A673 (cell line): ENCODE results near the gene TSPAN2. TPM values are rescaled to one million over a fixed set of nuclear protein-coding genes. Genes with fewer than 3 reads are reported as not detected.

ENCODE experiments used
- BruUV-seq: library from RNA; stranded (reverse); fragments of 400-500 nt; replicated peaks from 2 replicates; lab custom pipeline; 2021; lab: Mats Ljungman, UMichigan
- CTCF ChIA-PET: fragments of 300-600 bp; sonication (Branson Sonifier 250); formaldehyde crosslinking; loops from one replicate; lab custom pipeline; 2022; ENCODE audit warnings: antibody characterized with exemption; lab: Charles Lee
- POLR2A ChIA-PET: fragments of 300-600 bp; sonication (Branson Sonifier 250); formaldehyde crosslinking; loops from one replicate; lab custom pipeline; 2022; ENCODE audit warnings: antibody characterized with exemption; ENCODE audit not compliant: low non-redundant PET; lab: Charles Lee
- DNase-seq: peaks from one replicate; pipeline ENCODE4 v3.0.0-alpha.2; 2015; ENCODE audit warnings: low spot score
- H3K27ac ChIP-seq: fragments of 200-600 bp; sonication (generic); 2 replicates; pipeline ENCODE4 v1.5.1; 2016; ENCODE audit warnings: mixed run types, low read depth, mild to moderate bottlenecking, mixed read lengths, antibody characterized with exemption, low read length; ENCODE audit not compliant: poor library complexity, severe bottlenecking
- H3K27me3 ChIP-seq: fragments of 200-600 bp; sonication (generic); replicated peaks from 2 replicates; pipeline ENCODE4 v1.6.1; 2017; ENCODE audit warnings: mixed run types, low read depth, mild to moderate bottlenecking, mixed read lengths, antibody characterized with exemption, low read length; ENCODE audit not compliant: insufficient read depth, poor library complexity
- H3K36me3 ChIP-seq: fragments of 200-600 bp; sonication (generic); 2 replicates; pipeline ENCODE4 v1.6.1; 2016; ENCODE audit warnings: mixed run types, mild to moderate bottlenecking, mixed read lengths, antibody characterized with exemption, low read length; ENCODE audit not compliant: insufficient read depth, poor library complexity, severe bottlenecking
- H3K4me1 ChIP-seq: fragments of 200-600 bp; sonication (generic); 2 replicates; pipeline ENCODE4 v1.6.1; 2017; ENCODE audit warnings: mixed run types, mild to moderate bottlenecking, mixed read lengths, antibody characterized with exemption, low read length; ENCODE audit not compliant: insufficient read depth, poor library complexity, severe bottlenecking
- H3K4me3 ChIP-seq: fragments of 200-600 bp; sonication (generic); 2 replicates; pipeline ENCODE4 v1.5.1; 2016; ENCODE audit warnings: low read depth, mixed run types, mild to moderate bottlenecking, mixed read lengths, low read length; ENCODE audit not compliant: poor library complexity, severe bottlenecking
- H3K9me3 ChIP-seq: fragments of 200-600 bp; sonication (generic); 2 replicates; pipeline ENCODE4 v1.6.1; 2016; ENCODE audit warnings: mixed run types, low read depth, mild to moderate bottlenecking, mixed read lengths, antibody characterized with exemption, low read length; ENCODE audit not compliant: poor library complexity, severe bottlenecking
- EZH2 ChIP-seq: fragments of 200-600 bp; sonication (generic); IDR thresholded peaks from 2 replicates; pipeline ENCODE4 v1.6.1; 2017; ENCODE audit warnings: borderline replicate concordance, low read depth, mild to moderate bottlenecking, mixed read lengths, antibody characterized with exemption, low read length; ENCODE audit not compliant: poor library complexity, severe bottlenecking
- intact Hi-C: fragments of 100-400 bp; cut with micrococcal nuclease; formaldehyde crosslinking; loops from one replicate; pipeline ENCODE4 v1.10.0; 2022; ENCODE audit not compliant: unreplicated experiment
- total RNA-seq: library from RNA; stranded (reverse); gene quantifications from 2 replicates; pipeline ENCODE4 v1.2.3, GENCODE V29; 2021
- TF ChIP-seq, protein P1 (sequence below): fragments of 300-800, 200-600 bp; sonication (generic); conservative IDR thresholded peaks from 2 replicates; pipeline ENCODE4 v1.5.1; 2017; ENCODE audit warnings: low read depth, mild to moderate bottlenecking, antibody characterized with exemption, low read length, moderate library complexity, mixed read lengths

Gene TSPAN2
- total RNA-seq, 1 experiment from 2014 or later: 2.8 TPM

DNA sequence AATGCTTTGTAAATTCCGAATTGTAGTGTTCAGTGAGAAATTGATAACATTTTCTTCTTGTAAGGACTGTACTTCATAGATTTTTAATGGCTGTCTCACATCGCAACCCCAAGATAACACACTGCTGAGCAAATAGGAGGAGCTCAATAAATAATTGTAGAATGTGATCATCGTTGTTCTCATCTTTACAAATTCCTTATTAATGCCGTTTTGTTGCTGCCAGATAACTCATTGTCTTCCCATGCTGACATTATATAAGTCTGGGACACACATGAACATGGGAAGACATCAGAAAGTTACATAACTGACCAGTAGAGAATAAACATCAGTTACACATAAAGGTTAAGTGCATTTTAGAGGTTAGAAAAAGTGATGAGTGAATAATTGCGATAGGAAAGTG is 46.4 kb upstream of the TSPAN2 start:
- Histone ChIP-seq H3K4me3 (no peak overlapping the region), H3K36me3 (no peaks in the 10 kb centered on the region), H3K9me3 (no peaks in the 10 kb centered on the region), H3K4me1 (no peaks in the 10 kb centered on the region), H3K27me3 (peaks cover 4% of the 10 kb centered on the region), H3K27ac (no peak overlapping the region)
- BruUV-seq: no TSS peak
- ChIA-PET POLR2A (no interaction called here), CTCF (interaction anchor here (4.2 kb wide), 1 partner anchor 460 kb away, joined by 42 read pairs; no protein-coding TSS in a partner anchor)
- TF ChIP-seq EZH2: no peak
- TF ChIP-seq, protein P1, sequence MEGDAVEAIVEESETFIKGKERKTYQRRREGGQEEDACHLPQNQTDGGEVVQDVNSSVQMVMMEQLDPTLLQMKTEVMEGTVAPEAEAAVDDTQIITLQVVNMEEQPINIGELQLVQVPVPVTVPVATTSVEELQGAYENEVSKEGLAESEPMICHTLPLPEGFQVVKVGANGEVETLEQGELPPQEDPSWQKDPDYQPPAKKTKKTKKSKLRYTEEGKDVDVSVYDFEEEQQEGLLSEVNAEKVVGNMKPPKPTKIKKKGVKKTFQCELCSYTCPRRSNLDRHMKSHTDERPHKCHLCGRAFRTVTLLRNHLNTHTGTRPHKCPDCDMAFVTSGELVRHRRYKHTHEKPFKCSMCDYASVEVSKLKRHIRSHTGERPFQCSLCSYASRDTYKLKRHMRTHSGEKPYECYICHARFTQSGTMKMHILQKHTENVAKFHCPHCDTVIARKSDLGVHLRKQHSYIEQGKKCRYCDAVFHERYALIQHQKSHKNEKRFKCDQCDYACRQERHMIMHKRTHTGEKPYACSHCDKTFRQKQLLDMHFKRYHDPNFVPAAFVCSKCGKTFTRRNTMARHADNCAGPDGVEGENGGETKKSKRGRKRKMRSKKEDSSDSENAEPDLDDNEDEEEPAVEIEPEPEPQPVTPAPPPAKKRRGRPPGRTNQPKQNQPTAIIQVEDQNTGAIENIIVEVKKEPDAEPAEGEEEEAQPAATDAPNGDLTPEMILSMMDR: no peak
- intact Hi-C loops: no loop called here
- DNase-seq: no peak

- no peaks in the 10 kb centered on the region for H3K4me1 ChIP-seq
- intact Hi-C loops: no loop called here
- DNase-seq: no peak
- no peak overlapping the region for H3K4me3 ChIP-seq
- H3K27me3 ChIP-seq: peaks cover 4% of the 10 kb centered on the region
- ChIA-PET POLR2A (no interaction called here), CTCF (no interaction called here)
- no peak for TF ChIP-seq EZH2
- TF ChIP-seq, protein P1: no peak
- no TSS peak for BruUV-seq
- no peaks in the 10 kb centered on the region for H3K9me3 ChIP-seq
- H3K36me3 ChIP-seq: no peaks in the 10 kb centered on the region
- no peak overlapping the region for H3K27ac ChIP-seq
These were observed 45.7 kb upstream of the TSPAN2 start for GRCh38 chr1:115134850-115135480.

GRCh38 chr1:115134231-115134630 is 44.9 kb upstream of the TSPAN2 start:
- BruUV-seq: no TSS peak
- no peak overlapping the region for H3K27ac ChIP-seq

More at GRCh38 chr1:115134231-115134630, 44.9 kb upstream of the TSPAN2 start:
- DNase-seq: no peak
- H3K36me3 ChIP-seq: no peaks in the 10 kb centered on the region
- H3K4me1 ChIP-seq: no peaks in the 10 kb centered on the region
- H3K27me3 ChIP-seq: peaks cover 4% of the 10 kb centered on the region
- intact Hi-C loops: no loop called here
- POLR2A ChIA-PET: no interaction called here
- H3K4me3 ChIP-seq: no peak overlapping the region
- H3K9me3 ChIP-seq: no peaks in the 10 kb centered on the region
- TF ChIP-seq, protein P1: no peak
- no peak for TF ChIP-seq EZH2
- CTCF ChIA-PET: interaction anchor here (0.8 kb wide), 1 partner anchor 21 kb away, joined by 4 read pairs; no protein-coding TSS in a partner anchor
